KMS-11 (cell line): ENCODE data around the gene PANX1.

Experiments
- H2AFZ ChIP-seq: fragments of 200-600 bp; sonication (generic); 2 replicates; pipeline ENCODE4 v1.6.1; 2016; ENCODE audit warnings: antibody characterized with exemption, mixed run types, low read depth
- H3K27ac ChIP-seq: fragments of 200-600 bp; sonication (generic); 2 replicates; pipeline ENCODE4 v1.6.1; 2016; ENCODE audit warnings: mild to moderate bottlenecking, mixed run types
- H3K27me3 ChIP-seq: fragments of 200-600 bp; sonication (generic); 2 replicates; pipeline ENCODE4 v1.6.1; 2017; ENCODE audit warnings: mild to moderate bottlenecking, low read depth, mixed run types, moderate library complexity; ENCODE audit not compliant: insufficient read depth
- H3K36me3 ChIP-seq: fragments of 200-600 bp; sonication (generic); 2 replicates; pipeline ENCODE4 v1.6.1; 2017; ENCODE audit warnings: mild to moderate bottlenecking, mixed run types; ENCODE audit not compliant: insufficient read depth
- H3K4me1 ChIP-seq: fragments of 200-600 bp; sonication (generic); 2 replicates; pipeline ENCODE4 v1.6.1; 2016; ENCODE audit warnings: mild to moderate bottlenecking, low read depth, mixed run types; ENCODE audit not compliant: poor library complexity, severe bottlenecking
- H3K4me2 ChIP-seq: fragments of 200-600 bp; sonication (generic); 2 replicates; pipeline ENCODE4 v1.7.0; 2016; ENCODE audit warnings: mild to moderate bottlenecking, mixed run types
- H3K4me3 ChIP-seq: fragments of 200-600 bp; sonication (generic); IDR thresholded peaks from 2 replicates; pipeline ENCODE4 v1.6.1; 2017; ENCODE audit warnings: low read depth, low read length, mixed read lengths; ENCODE audit not compliant: insufficient read depth
- H3K79me2 ChIP-seq: fragments of 200-600 bp; sonication (generic); 2 replicates; pipeline ENCODE4 v1.6.1; 2016; ENCODE audit warnings: low read depth, mixed run types; ENCODE audit not compliant: insufficient read depth
- H3K9ac ChIP-seq: fragments of 200-600 bp; sonication (generic); 2 replicates; pipeline ENCODE4 v1.6.1; 2016; ENCODE audit warnings: mild to moderate bottlenecking, mixed run types
- H4K20me1 ChIP-seq: fragments of 200-600 bp; sonication (generic); 2 replicates; pipeline ENCODE4 v1.6.1; 2016; ENCODE audit warnings: mild to moderate bottlenecking, mixed run types; ENCODE audit not compliant: insufficient read depth
- CTCF ChIP-seq: fragments of 200-600 bp; sonication (generic); conservative IDR thresholded peaks from 2 replicates; pipeline ENCODE4 v1.6.1; 2017; ENCODE audit warnings: low read depth, mild to moderate bottlenecking, antibody characterized with exemption, low read length, moderate library complexity, mixed read lengths

Gene PANX1

GRCh38 chr11:94171693-94172440, 43.2 kb downstream of the PANX1 start:
- H3K9ac ChIP-seq: no peak overlapping the region
- no peaks in the 10 kb centered on the region for H3K4me1 ChIP-seq
- peak; percentile 81 for TF ChIP-seq CTCF
- H2AFZ ChIP-seq: no peak overlapping the region
- H3K36me3 ChIP-seq: no peaks in the 10 kb centered on the region
- no peak overlapping the region for H3K27ac ChIP-seq
- no peak overlapping the region for H3K4me3 ChIP-seq
- no peaks in the 10 kb centered on the region for H3K79me2 ChIP-seq
- H3K27me3 ChIP-seq: no peaks in the 10 kb centered on the region
- H4K20me1 ChIP-seq: no peaks in the 10 kb centered on the region
- no peak overlapping the region for H3K4me2 ChIP-seq

- H3K9ac ChIP-seq: no peak overlapping the region
- H3K4me1 ChIP-seq: no peaks in the 10 kb centered on the region
- no peak overlapping the region for H2AFZ ChIP-seq
- no peak overlapping the region for H3K4me3 ChIP-seq
- H3K4me2 ChIP-seq: no peak overlapping the region
- no peaks in the 10 kb centered on the region for H4K20me1 ChIP-seq
- H3K36me3 ChIP-seq: no peaks in the 10 kb centered on the region
- H3K27me3 ChIP-seq: no peaks in the 10 kb centered on the region
- H3K79me2 ChIP-seq: no peaks in the 10 kb centered on the region
- TF ChIP-seq CTCF: no peak
- H3K27ac ChIP-seq: no peak overlapping the region
Measured at GRCh38 chr11:94175535-94175934, 46.9 kb downstream of the PANX1 start.

- no peak overlapping the region for H3K4me2 ChIP-seq
- H3K27me3 ChIP-seq: no peaks in the 10 kb centered on the region
- TF ChIP-seq CTCF: no peak
- H3K9ac ChIP-seq: no peak overlapping the region
- H3K36me3 ChIP-seq: no peaks in the 10 kb centered on the region; the same call in 1 of the 2 replicates
- no peaks in the 10 kb centered on the region for H3K79me2 ChIP-seq
- H3K27ac ChIP-seq: no peak overlapping the region
- H4K20me1 ChIP-seq: no peaks in the 10 kb centered on the region
- H3K4me1 ChIP-seq: no peaks in the 10 kb centered on the region
- H2AFZ ChIP-seq: no peak overlapping the region
- no peak overlapping the region for H3K4me3 ChIP-seq
Measured at GRCh38 chr11:94178331-94178730, 49.7 kb downstream of the PANX1 start.

- no peak overlapping the region for H3K4me2 ChIP-seq
- no peak overlapping the region for H2AFZ ChIP-seq
- H3K79me2 ChIP-seq: no peaks in the 10 kb centered on the region
- H3K27me3 ChIP-seq: no peaks in the 10 kb centered on the region
- H4K20me1 ChIP-seq: no peaks in the 10 kb centered on the region
- H3K4me1 ChIP-seq: no peaks in the 10 kb centered on the region
- no peak overlapping the region for H3K9ac ChIP-seq
- no peak for TF ChIP-seq CTCF
- H3K4me3 ChIP-seq: no peak overlapping the region
- H3K27ac ChIP-seq: no peak overlapping the region
- no peaks in the 10 kb centered on the region; the same call in 1 of the 2 replicates for H3K36me3 ChIP-seq
Measured at GRCh38 chr11:94179696-94180095, 51.1 kb downstream of the PANX1 start.
